Loucy (cell line): Measurements from ENCODE around the gene WNK4.

Experiments used
- CTCF ChIP-seq: fragments of 200-600 bp; sonication (generic); conservative IDR thresholded peaks from 2 replicates; pipeline ENCODE4 v1.5.1; 2014; ENCODE audit warnings: mild to moderate bottlenecking, antibody characterized with exemption, low read length
- EZH2phosphoT487 ChIP-seq: fragments of 200-600 bp; IDR thresholded peaks from 2 replicates; pipeline ENCODE4 v1.6.1; 2018; ENCODE audit warnings: antibody characterized with exemption, mild to moderate bottlenecking, moderate library complexity, borderline replicate concordance

- no peak for TF ChIP-seq CTCF
- no peak for TF ChIP-seq EZH2phosphoT487
Observed at GRCh38 chr17:42795061-42795460, 14.7 kb downstream of the WNK4 start.
